GM18951 (cell line): ENCODE measurements around the gene HSPA1A.

Experiments
- POLR2A ChIP-seq: IDR thresholded peaks from 4 replicates; pipeline ENCODE4 v1.6.1; 2011; ENCODE audit warnings: mild to moderate bottlenecking; ENCODE audit not compliant: insufficient read length, insufficient read depth; ENCODE audit errors: extremely low read depth
- in situ Hi-C: fragments of 300-500 bp; cut with MboI; formaldehyde crosslinking; loops from one replicate; pipeline ENCODE4 v1.12.0; 2022; ENCODE audit warnings: low sequenced_read_pairs, mixed read lengths, inconsistent platforms; ENCODE audit not compliant: unreplicated experiment

HSPA1A gene

GRCh38 chr6:31777667-31778050, 37.7 kb upstream of the HSPA1A start:
- TF ChIP-seq POLR2A, result no peak
- in situ Hi-C loops, result no loop called here

GRCh38 chr6:31778193-31778592, 37.1 kb upstream of the HSPA1A start:
- TF ChIP-seq POLR2A, result no peak
- in situ Hi-C loops, result no loop called here

- TF ChIP-seq POLR2A, result no peak
- in situ Hi-C loops, result no loop called here
Observed at GRCh38 chr6:31778999-31779885, 36.1 kb upstream of the HSPA1A start.

- no peak for TF ChIP-seq POLR2A
- in situ Hi-C loops, result no loop called here
Observed at GRCh38 chr6:31779908-31780307, 35.4 kb upstream of the HSPA1A start.

- TF ChIP-seq POLR2A, result no peak
- in situ Hi-C loops, result no loop called here
Observed at GRCh38 chr6:31780507-31781243, 34.7 kb upstream of the HSPA1A start.

- in situ Hi-C loops, result no loop called here
- TF ChIP-seq POLR2A, result no peak
Observed at GRCh38 chr6:31781244-31782125, 33.9 kb upstream of the HSPA1A start.

GRCh38 chr6:31782126-31782855, 33.1 kb upstream of the HSPA1A start:
- in situ Hi-C loops, result no loop called here
- TF ChIP-seq POLR2A, result no peak

GRCh38 chr6:31784098-31784925, 31.0 kb upstream of the HSPA1A start:
- no peak for TF ChIP-seq POLR2A
- in situ Hi-C loops, result no loop called here

- no peak for TF ChIP-seq POLR2A
- in situ Hi-C loops, result no loop called here
Observed at GRCh38 chr6:31785475-31785874, 29.9 kb upstream of the HSPA1A start.

- no peak for TF ChIP-seq POLR2A
- in situ Hi-C loops, result no loop called here
Observed at GRCh38 chr6:31791324-31792089, 23.8 kb upstream of the HSPA1A start.

- in situ Hi-C loops, result no loop called here
Observed at GRCh38 chr6:31792090-31792374, 23.3 kb upstream of the HSPA1A start.

More at GRCh38 chr6:31792090-31792374, 23.3 kb upstream of the HSPA1A start:
- no peak for TF ChIP-seq POLR2A
